Measurements from ENCODE around the gene INSL3. TPM values are rescaled to one million over a fixed set of nuclear protein-coding genes. Genes with fewer than 3 reads are reported as not detected.

INSL3 gene
- total and polyA plus RNA-seq, 2 donors (not counting 1 experiment from before 2014, with no cell fraction given), result 3.4 to 3.6 TPM

GRCh38 chr19:17866964-17867486 is 45.7 kb upstream of the INSL3 start:
- H3K36me3 ChIP-seq (replicated peaks in 1 of 2; ENCODE audit: control extremely low read depth in 1 of 2, control insufficient read depth in 1 of 2, extremely low read depth in 1 of 2, insufficient read depth in 2 of 2, low read length in 1 of 2), result peaks cover 2 to 32% of the 10 kb centered on the region in 2 experiments
- no peak for TF ChIP-seq EZH2 (IDR thresholded peaks at IDR 0.05; ENCODE audit: borderline replicate concordance, insufficient read depth, low read depth, low read length, poor library complexity, severe bottlenecking)
- no peak for TF ChIP-seq CTCF (IDR thresholded peaks at IDR 0.05)
- H3K27ac ChIP-seq (ENCODE audit: low read length in 2 of 2), result no peak overlapping the region
- ATAC-seq (ENCODE audit: low read depth) (no peak), DNase-seq (no peak)
- no peak overlapping the region for H3K27ac Mint-ChIP-seq
- CTCF ChIA-PET, result interaction anchor here (1.2 kb wide), 1 partner anchor 130 kb away, joined by 4 read pairs; no protein-coding TSS in a partner anchor
- H2AFZ ChIP-seq (ENCODE audit: insufficient read depth, low read depth, low read length, poor library complexity, severe bottlenecking), result no peak overlapping the region
- no peaks in the 10 kb centered on the region for H3K9me3 ChIP-seq (ENCODE audit: control extremely low read depth in 1 of 3, control insufficient read depth in 2 of 3, insufficient read depth in 1 of 3, low read length in 2 of 3)
- H3K4me2 ChIP-seq (replicated peaks; ENCODE audit: low read depth, low read length, poor library complexity, severe bottlenecking), result no peak overlapping the region
- peaks cover 14 to 15% of the 10 kb centered on the region in 2 donors for H3K4me1 ChIP-seq (ENCODE audit: control insufficient read depth in 2 of 2, insufficient read depth in 2 of 2, low read length in 2 of 2)
- peaks cover 0 to 14% (median 7%) of the 10 kb centered on the region in 4 experiments for H3K27me3 ChIP-seq (replicated peaks in 1 of 4; ENCODE audit: control extremely low read depth in 1 of 4, control insufficient read depth in 3 of 4, insufficient read depth in 4 of 4, low read length in 3 of 4)
- no peak overlapping the region for H3K4me3 ChIP-seq (ENCODE audit: control extremely low read depth in 1 of 5, extremely low read depth in 1 of 5, insufficient read depth in 1 of 5, low read depth in 2 of 5, low read length in 4 of 5)
- 82% methylated on average over 10 of the region's 11 CpGs for WGBS (ENCODE audit: insufficient coverage)
- no peak overlapping the region for H3K4me3 Mint-ChIP-seq
- peaks cover 13% of the 10 kb centered on the region for H3K4me1 Mint-ChIP-seq
- intact Hi-C loops (cut with micrococcal nuclease), result no loop called here
- no peaks in the 10 kb centered on the region for H3K9me3 Mint-ChIP-seq (ENCODE audit: insufficient read depth)
- no peak overlapping the region for H3K9ac ChIP-seq (ENCODE audit: low read length)
- peaks cover 7% of the 10 kb centered on the region for H3K79me2 ChIP-seq (ENCODE audit: control insufficient read depth, insufficient read depth, low read length)
- POLR2A ChIA-PET, result no interaction called here
- H4K20me1 ChIP-seq (ENCODE audit: control insufficient read depth, insufficient read depth, low read length, poor library complexity, severe bottlenecking), result peaks cover 26% of the 10 kb centered on the region
- H3K27me3 Mint-ChIP-seq, result peaks cover 5% of the 10 kb centered on the region

GRCh38 chr19:17866312-17866963 is 45.1 kb upstream of the INSL3 start:
- no peak for DNase-seq
- Mint-ChIP-seq H3K4me1 (peaks cover 16% of the 10 kb centered on the region), H3K27me3 (peaks cover 2% of the 10 kb centered on the region), H3K4me3 (no peak overlapping the region), H3K27ac (no peak overlapping the region), H3K9me3 (ENCODE audit: insufficient read depth) (no peaks in the 10 kb centered on the region)
- Histone ChIP-seq H3K9me3 (ENCODE audit: control extremely low read depth in 1 of 3, control insufficient read depth in 2 of 3, insufficient read depth in 1 of 3, low read length in 2 of 3) (no peaks in the 10 kb centered on the region), H3K4me3 (ENCODE audit: control extremely low read depth in 1 of 5, extremely low read depth in 1 of 5, insufficient read depth in 1 of 5, low read depth in 2 of 5, low read length in 4 of 5) (no peak overlapping the region), H3K79me2 (ENCODE audit: control insufficient read depth, insufficient read depth, low read length) (peaks cover 13% of the 10 kb centered on the region), H3K27ac (ENCODE audit: low read length in 2 of 2) (no peak overlapping the region), H3K36me3 (replicated peaks in 1 of 2; ENCODE audit: control extremely low read depth in 1 of 2, control insufficient read depth in 1 of 2, extremely low read depth in 1 of 2, insufficient read depth in 2 of 2, low read length in 1 of 2) (peaks cover 3 to 38% of the 10 kb centered on the region in 2 experiments), H3K9ac (ENCODE audit: low read length) (no peak overlapping the region), H3K4me2 (replicated peaks; ENCODE audit: low read depth, low read length, poor library complexity, severe bottlenecking) (no peak overlapping the region), H2AFZ (ENCODE audit: insufficient read depth, low read depth, low read length, poor library complexity, severe bottlenecking) (no peak overlapping the region), H3K4me1 (ENCODE audit: control insufficient read depth in 2 of 2, insufficient read depth in 2 of 2, low read length in 2 of 2) (peaks cover 13 to 15% of the 10 kb centered on the region in 2 donors), H3K27me3 (replicated peaks in 1 of 4; ENCODE audit: control extremely low read depth in 1 of 4, control insufficient read depth in 3 of 4, insufficient read depth in 4 of 4, low read length in 3 of 4) (peaks cover 0 to 9% (median 4%) of the 10 kb centered on the region in 4 experiments), H4K20me1 (ENCODE audit: control insufficient read depth, insufficient read depth, low read length, poor library complexity, severe bottlenecking) (peaks cover 32% of the 10 kb centered on the region)
- intact Hi-C loops (cut with micrococcal nuclease), result no loop called here
- ChIA-PET POLR2A (no interaction called here), CTCF (interaction anchor here (1.2 kb wide), 2 partner anchors 72 to 130 kb away, joined by 3 to 4 read pairs; no protein-coding TSS in a partner anchor)
- WGBS (ENCODE audit: insufficient coverage), result 90% methylated on average over 5 of the region's 8 CpGs
- TF ChIP-seq EZH2 (IDR thresholded peaks at IDR 0.05; ENCODE audit: borderline replicate concordance, insufficient read depth, low read depth, low read length, poor library complexity, severe bottlenecking), result no peak
- TF ChIP-seq CTCF (IDR thresholded peaks at IDR 0.05), result no peak
- no peak for ATAC-seq (ENCODE audit: low read depth)
